ENCODE results near the gene MARVELD3. TPM values are rescaled to one million over a fixed set of nuclear protein-coding genes. Genes with fewer than 3 reads are reported as not detected.

MARVELD3 gene
- total RNA-seq, 1 experiment from 2014 or later, result 27.0 TPM

- DNase-seq, result no peak
- Histone ChIP-seq H3K4ac (ENCODE audit: low read depth, low read length) (no peak overlapping the region), H3K4me2 (ENCODE audit: insufficient read depth, insufficient read length, low read length) (no peak overlapping the region), H3K79me1 (ENCODE audit: insufficient read depth, low read depth, low read length, poor library complexity, severe bottlenecking) (no peaks in the 10 kb centered on the region), H3K14ac (ENCODE audit: insufficient read depth, low read length) (no peak overlapping the region), H3K9ac (ENCODE audit: extremely low read depth, insufficient read length, low read length) (no peak overlapping the region), H3K23ac (ENCODE audit: insufficient read length, low read depth, low read length) (no peak overlapping the region), H4K8ac (replicated peaks; ENCODE audit: insufficient read length, low read depth, low read length) (no peak overlapping the region), H3K9me3 (ENCODE audit: control insufficient read depth, low read depth, low read length) (no peaks in the 10 kb centered on the region), H2AFZ (ENCODE audit: low read length) (no peak overlapping the region), H3K56ac (ENCODE audit: insufficient read length, low read depth, low read length) (no peak overlapping the region), H2BK20ac (ENCODE audit: low read depth, low read length, poor library complexity, severe bottlenecking) (no peak overlapping the region), H4K5ac (ENCODE audit: insufficient read length, low read depth, low read length) (no peak overlapping the region), H3K4me1 (ENCODE audit: insufficient read depth, low read length) (no peaks in the 10 kb centered on the region), H4K20me1 (ENCODE audit: control insufficient read depth, insufficient read depth, insufficient read length) (no peaks in the 10 kb centered on the region), H3K79me2 (ENCODE audit: insufficient read depth, low read length) (no peaks in the 10 kb centered on the region), H3K23me2 (ENCODE audit: insufficient read length, low read depth, low read length, poor library complexity, severe bottlenecking) (no peaks in the 10 kb centered on the region), H4K91ac (ENCODE audit: insufficient read length, low read depth, low read length) (no peak overlapping the region), H2BK5ac (ENCODE audit: insufficient read length, low read length) (no peak overlapping the region), H2AK5ac (ENCODE audit: insufficient read length, low read length) (no peak overlapping the region), H3K18ac (ENCODE audit: insufficient read length, low read depth, low read length) (no peak overlapping the region), H3K27me3 (ENCODE audit: insufficient read depth, low read length) (no peaks in the 10 kb centered on the region), H2BK12ac (ENCODE audit: insufficient read length, low read depth, low read length) (no peak overlapping the region), H2BK15ac (ENCODE audit: low read depth, low read length) (no peak overlapping the region), H3K27ac (ENCODE audit: insufficient read length, low read depth, low read length) (no peak overlapping the region), H2BK120ac (ENCODE audit: low read depth, low read length, poor library complexity, severe bottlenecking) (no peak overlapping the region), H3T11ph (ENCODE audit: low read length) (no peak overlapping the region)
- H3K9me3 Mint-ChIP-seq, result no peaks in the 10 kb centered on the region
- TF ChIP-seq CTCF (conservative IDR thresholded peaks at IDR 0.05), result no peak
- WGBS (ENCODE audit: extremely low coverage, insufficient read length, low lambda C conversion rate), result no CpG with 5 or more reads among the region's 5 CpGs
- no peak overlapping the region for H3K4me3 Mint-ChIP-seq
- H3K4me1 Mint-ChIP-seq, result no peaks in the 10 kb centered on the region
- no peaks in the 10 kb centered on the region for H3K27me3 Mint-ChIP-seq (ENCODE audit: low read depth)
- H3K36me3 Mint-ChIP-seq (ENCODE audit: insufficient read depth in 1 of 3, low read depth in 3 of 3), result peaks cover 7 to 76% (median 49%) of the 10 kb centered on the region in 3 experiments; a peak in 5 of 7 replicates
- no peak overlapping the region for H3K27ac Mint-ChIP-seq
Measured at GRCh38 chr16:71672803-71673581, 47.0 kb downstream of the MARVELD3 start.

Measured in H9 (cell line).